H1 (cell line): ENCODE measurements around the gene NWD2. TPM values are rescaled to one million over a fixed set of nuclear protein-coding genes. Genes with fewer than 3 reads are reported as not detected.
"Not testable (repeated sequence)": the region's sequence is repeated elsewhere in the genome, so short reads cannot be mapped to it uniquely, and the experiment has no call there.

ENCODE experiments used
- CTCF ChIA-PET: fragments of 300-600 bp; sonication (Branson Sonifier 250); formaldehyde crosslinking; loops from one replicate; lab custom pipeline; 2021; ENCODE audit not compliant: partially characterized antibody; lab: Charles Lee
- POLR2A ChIA-PET: fragments of 300-600 bp; sonication (Branson Sonifier 250); formaldehyde crosslinking; loops from one replicate; lab custom pipeline; 2021; ENCODE audit warnings: inconsistent platforms; ENCODE audit not compliant: partially characterized antibody; lab: Charles Lee
- DNase-seq, 2 experiments: peaks; one replicate each; pipeline versions ENCODE4 v3.0.0 to v3.0.0-alpha.2; 2010 to 2022; ENCODE audit warnings: low spot score in 2 of 2, low read depth in 1 of 2, mixed read lengths in 1 of 2
- FAIRE-seq: peaks from 2 replicates; lab custom pipeline; 2011; peaks lifted over from hg19 to GRCh38; lab: Jason Lieb, UNC
- H2AFZ ChIP-seq: 2 replicates; pipeline ENCODE4 v1.8.1; 2012; ENCODE audit warnings: low read length, inconsistent platforms
- H2AK5ac ChIP-seq: 2 replicates; pipeline ENCODE4 v1.6.1; 2013; ENCODE audit warnings: low read depth, low read length
- H2BK120ac ChIP-seq: replicated peaks from 2 replicates; pipeline ENCODE3; 2013; ENCODE audit warnings: low read depth, low read length, inconsistent platforms
- H2BK12ac ChIP-seq: 2 replicates; pipeline ENCODE4 v1.6.1; 2013; ENCODE audit warnings: low read depth, low read length
- H2BK15ac ChIP-seq: 2 replicates; pipeline ENCODE4 v1.6.1; 2013; ENCODE audit warnings: low read length
- H2BK20ac ChIP-seq: 2 replicates; pipeline ENCODE4 v1.6.1; 2013; ENCODE audit warnings: low read length
- H2BK5ac ChIP-seq: 2 replicates; pipeline ENCODE4 v1.6.1; 2013; ENCODE audit warnings: low read depth, low read length
- H3K14ac ChIP-seq: 2 replicates; pipeline ENCODE4 v1.6.1; 2013; ENCODE audit warnings: inconsistent platforms; ENCODE audit not compliant: insufficient read length
- H3K18ac ChIP-seq: 2 replicates; pipeline ENCODE4 v1.6.1; 2013; ENCODE audit warnings: low read length; ENCODE audit errors: extremely low read depth
- H3K23ac ChIP-seq: 2 replicates; pipeline ENCODE4 v1.6.1; 2013; ENCODE audit warnings: inconsistent platforms; ENCODE audit not compliant: insufficient read length
- H3K23me2 ChIP-seq: 2 replicates; pipeline ENCODE4 v1.6.1; 2013; ENCODE audit warnings: low read depth, low read length
- H3K27ac ChIP-seq: 2 replicates; pipeline ENCODE4 v1.6.1; 2011; ENCODE audit warnings: low read depth, low read length, inconsistent platforms
- H3K27me3 ChIP-seq, 4 experiments: replicated peaks in 1 of 4; 1 replicate in 1 of 4; 2 replicates in 3 of 4; pipeline versions ENCODE4 v1.6.1 to v1.8.1; 2011 to 2013; ENCODE audit warnings: low read length in 3 of 4, mild to moderate bottlenecking in 3 of 4, inconsistent platforms in 2 of 4, mixed read lengths in 2 of 4, moderate library complexity in 1 of 4; ENCODE audit not compliant: control insufficient read depth in 3 of 4, insufficient read depth in 3 of 4; ENCODE audit errors: extremely low read depth in 1 of 4
- H3K36me3 ChIP-seq, 4 experiments: 2 replicates each; pipeline versions ENCODE4 v1.6.1 to v1.8.1; 2011 to 2013; ENCODE audit warnings: mild to moderate bottlenecking in 4 of 4, low read length in 3 of 4, moderate library complexity in 2 of 4, control low read depth in 1 of 4, inconsistent platforms in 1 of 4; ENCODE audit not compliant: insufficient read depth in 4 of 4, control insufficient read depth in 2 of 4
- H3K4ac ChIP-seq: replicated peaks from 2 replicates; pipeline ENCODE3; 2013; ENCODE audit warnings: low read length, low read depth, mixed read lengths, inconsistent platforms; ENCODE audit not compliant: insufficient read length
- H3K4me1 ChIP-seq, 4 experiments: replicated peaks in 1 of 4; 1 replicate in 1 of 4; 2 replicates in 3 of 4; pipeline versions ENCODE4 v1.6.1 to v1.8.1; 2011 to 2013; ENCODE audit warnings: low read length in 3 of 4, inconsistent platforms in 2 of 4, mixed read lengths in 1 of 4; ENCODE audit not compliant: insufficient read depth in 4 of 4, control insufficient read depth in 3 of 4
- H3K4me2 ChIP-seq, 2 experiments: 2 replicates each; pipeline versions ENCODE4 v1.6.1 to v1.8.1; 2011 to 2013; ENCODE audit warnings: low read depth in 2 of 2, low read length in 2 of 2, control low read depth in 1 of 2, inconsistent platforms in 1 of 2, mild to moderate bottlenecking in 1 of 2; ENCODE audit not compliant: insufficient read depth in 1 of 2
- H3K4me3 ChIP-seq, 4 experiments: fragments of 200-600, 300-600 bp in 1 of 4; sonication (generic), shearing (Covaris generic), sonication (Bioruptor Twin) in 1 of 4; 2 replicates each; pipeline versions ENCODE4 v1.5.1 to v1.8.1; 2011 to 2016; ENCODE audit warnings: low read length in 4 of 4, low read depth in 3 of 4, control low read depth in 2 of 4, inconsistent platforms in 2 of 4, mild to moderate bottlenecking in 2 of 4, mixed read lengths in 1 of 4, moderate library complexity in 1 of 4; ENCODE audit not compliant: insufficient read depth in 2 of 4; ENCODE audit errors: extremely low read depth in 1 of 4
- H3K56ac ChIP-seq: replicated peaks from 2 replicates; pipeline ENCODE3; 2013; ENCODE audit warnings: low read depth, mild to moderate bottlenecking, mixed read lengths, low read length, inconsistent platforms; ENCODE audit not compliant: insufficient read length
- H3K79me1 ChIP-seq: 2 replicates; pipeline ENCODE4 v1.6.1; 2013; ENCODE audit warnings: low read depth, low read length, control low read depth
- H3K79me2 ChIP-seq, 2 experiments: 2 replicates each; pipeline versions ENCODE4 v1.6.1 to v1.8.1; 2012 to 2013; ENCODE audit warnings: low read length in 2 of 2, mild to moderate bottlenecking in 2 of 2, inconsistent platforms in 1 of 2; ENCODE audit not compliant: insufficient read depth in 2 of 2, control insufficient read depth in 1 of 2
- H3K9ac ChIP-seq, 4 experiments: replicated peaks in 1 of 4; 1 replicate in 1 of 4; 2 replicates in 3 of 4; pipeline versions ENCODE4 v1.6.1 to v1.8.1; 2011 to 2013; ENCODE audit warnings: low read depth in 3 of 4, low read length in 3 of 4, control low read depth in 2 of 4, mild to moderate bottlenecking in 2 of 4, moderate library complexity in 2 of 4, inconsistent platforms in 1 of 4; ENCODE audit errors: extremely low read depth in 1 of 4
- H3K9me3 ChIP-seq, 2 experiments: 2 replicates each; pipeline versions ENCODE4 v1.6.1 to v1.8.1; 2012 to 2013; ENCODE audit warnings: mild to moderate bottlenecking in 2 of 2, moderate library complexity in 2 of 2, control low read depth in 1 of 2, inconsistent platforms in 1 of 2, low read depth in 1 of 2, low read length in 1 of 2, mixed read lengths in 1 of 2; ENCODE audit not compliant: insufficient read depth in 2 of 2
- H4K20me1 ChIP-seq, 2 experiments: replicated peaks in 1 of 2; 2 replicates each; pipeline versions ENCODE3 to v1.8.1; 2011 to 2013; ENCODE audit warnings: inconsistent platforms in 2 of 2, low read length in 2 of 2, mild to moderate bottlenecking in 1 of 2; ENCODE audit not compliant: insufficient read depth in 2 of 2, control insufficient read depth in 1 of 2
- H4K5ac ChIP-seq: 2 replicates; pipeline ENCODE4 v1.6.1; 2013; ENCODE audit warnings: low read length, low read depth, mixed read lengths, inconsistent platforms; ENCODE audit not compliant: insufficient read length
- H4K8ac ChIP-seq: 2 replicates; pipeline ENCODE4 v1.8.0; 2013; ENCODE audit warnings: mild to moderate bottlenecking, moderate library complexity, low read length, inconsistent platforms; ENCODE audit not compliant: insufficient read depth; ENCODE audit errors: extremely low read depth
- H4K91ac ChIP-seq: replicated peaks from 2 replicates; pipeline ENCODE3; 2013; ENCODE audit warnings: low read length, mixed read lengths, inconsistent platforms; ENCODE audit not compliant: insufficient read length
- CHD1 ChIP-seq: IDR thresholded peaks from 2 replicates; pipeline ENCODE4 v1.6.1; 2012; ENCODE audit warnings: low read depth, low read length, improper control_type of control experiment
- WGBS, 2 experiments: shearing (Covaris generic) in 1 of 2; methylation state at CpG; one replicate each; pipeline versions ENCODE4 v1.1.6 to v1.1.7; 2013 to 2015; ENCODE audit warnings: low lambda C conversion rate in 2 of 2, mixed read lengths in 2 of 2, inconsistent platforms in 1 of 2, low coverage in 1 of 2, missing lambda C conversion rate in 1 of 2; ENCODE audit not compliant: insufficient replicate concordance in 2 of 2, insufficient coverage in 1 of 2, insufficient read length in 1 of 2; ENCODE audit errors: extremely low coverage in 1 of 2, missing lambda C conversion rate in 1 of 2; 5-methylcytosine and 5-hydroxymethylcytosine counted together
- polyA plus RNA-seq, 7 experiments: library from polyadenylated mRNA; depleted of rRNA in 3 of 7; stranded (reverse) in 5 of 7; unstranded in 2 of 7; fragments of >200 nt in 5 of 7; fragments of 200-250 nt in 2 of 7; gene quantifications; 1 replicate in 5 of 7; 2 replicates in 1 of 7; 4 replicates in 1 of 7; pipeline versions ENCODE4 v1.2.1 to v1.2.3, GENCODE V29; 2011 to 2013; ENCODE audit warnings: missing spikeins in 2 of 7, mixed read lengths in 2 of 7
- total RNA-seq: library from RNA; stranded (reverse); fragmentation: NEBNext Ultra II Directional; extraction: Animal tissue kit (Norgen Biotek cat#: 25700); gene quantifications from 2 replicates; pipeline ENCODE4 v1.2.1, GENCODE V29; 2021

NWD2 gene
- total and polyA plus RNA-seq, 2 of the 8 experiments (the other 6 are each of a cell fraction or from before 2014, with no cell fraction given) = under 0.01 TPM; not detected in 1

- TF ChIP-seq CHD1 = no peak
- TF ChIP-seq, all 59 proteins: peak for 0
These were observed 246.1 kb downstream of the NWD2 start (continued) for GRCh38 chr4:37490391-37491347.

- FAIRE-seq, H3K56ac ChIP-seq, H3K4me1 ChIP-seq, H3K9me3 ChIP-seq, H3K79me2 ChIP-seq, H3K79me1 ChIP-seq, H2BK120ac ChIP-seq, H3K27me3 ChIP-seq, H4K5ac ChIP-seq, H4K20me1 ChIP-seq, H3K18ac ChIP-seq, H3K9ac ChIP-seq, H4K8ac ChIP-seq, DNase-seq, H2BK5ac ChIP-seq, H4K91ac ChIP-seq, H2BK12ac ChIP-seq, POLR2A ChIA-PET, H3K14ac ChIP-seq, H3K27ac ChIP-seq, H2AK5ac ChIP-seq, H2AFZ ChIP-seq, H3K23me2 ChIP-seq, H2BK20ac ChIP-seq, H2BK15ac ChIP-seq, H3K4me2 ChIP-seq, H3K4ac ChIP-seq, H3K36me3 ChIP-seq, H3K23ac ChIP-seq, H3K4me3 ChIP-seq: not testable (repeated sequence)
- 91% methylated on average over 4 of the region's 4 CpGs; no CpG with 5 or more reads in 1 of the 2 experiments for WGBS, 2 experiments
- CTCF ChIA-PET = interaction anchor here (1.1 kb wide), 2 partner anchors 42 to 108 kb away, joined by 3 to 5 read pairs; a partner anchor contains a TSS
These were observed 250.8 kb downstream of the NWD2 start for GRCh38 chr4:37495353-37495752.
